Adipocyte (in vitro differentiated cells): ENCODE data around the gene KCNH6.

Source experiments
- DNase-seq: peaks from one replicate; pipeline ENCODE4 v3.0.0-alpha.2; 2015; ENCODE audit warnings: low read depth
- H3K27me3 ChIP-seq: replicated peaks from 2 replicates; pipeline ENCODE4 v1.7.0; 2013; ENCODE audit warnings: mild to moderate bottlenecking, low read length, moderate library complexity; ENCODE audit not compliant: control insufficient read depth, insufficient read depth
- H3K36me3 ChIP-seq: 2 replicates; pipeline ENCODE4 v1.7.0; 2013; ENCODE audit warnings: low read length, mild to moderate bottlenecking, moderate library complexity; ENCODE audit not compliant: control insufficient read depth, insufficient read depth, severe bottlenecking
- H3K4me1 ChIP-seq: 2 replicates; pipeline ENCODE4 v1.7.0; 2013; ENCODE audit warnings: mild to moderate bottlenecking, low read length, moderate library complexity; ENCODE audit not compliant: control insufficient read depth, insufficient read depth
- H3K4me3 ChIP-seq: 2 replicates; pipeline ENCODE4 v1.7.0; 2013; ENCODE audit warnings: mild to moderate bottlenecking, low read length, moderate library complexity
- H3K9ac ChIP-seq: 2 replicates; pipeline ENCODE4 v1.7.0; 2013; ENCODE audit warnings: mild to moderate bottlenecking, low read length, moderate library complexity
- H3K9me3 ChIP-seq: 2 replicates; pipeline ENCODE4 v1.7.0; 2013; ENCODE audit warnings: mild to moderate bottlenecking, low read length, moderate library complexity; ENCODE audit not compliant: control insufficient read depth

Gene KCNH6

GRCh38 chr17:63552211-63552610 is 29.1 kb downstream of the KCNH6 start:
- no peaks in the 10 kb centered on the region for H3K27me3 ChIP-seq
- H3K9me3 ChIP-seq, result peaks cover 1% of the 10 kb centered on the region
- peak overlapping the region; percentile 98 for H3K4me3 ChIP-seq
- H3K4me1 ChIP-seq, result peaks cover 33% of the 10 kb centered on the region
- H3K36me3 ChIP-seq, result no peaks in the 10 kb centered on the region
- peak; percentile 26 for DNase-seq
- H3K9ac ChIP-seq, result peak overlapping the region; percentile 98

- peaks cover 24% of the 10 kb centered on the region for H3K4me1 ChIP-seq
- peaks cover 3% of the 10 kb centered on the region for H3K9me3 ChIP-seq
- H3K36me3 ChIP-seq, result no peaks in the 10 kb centered on the region
- no peaks in the 10 kb centered on the region for H3K27me3 ChIP-seq
- DNase-seq, result no peak
- no peak overlapping the region for H3K9ac ChIP-seq
- no peak overlapping the region for H3K4me3 ChIP-seq
Measured at GRCh38 chr17:63555500-63556156, 32.5 kb downstream of the KCNH6 start.

GRCh38 chr17:63557416-63557815 is 34.3 kb downstream of the KCNH6 start:
- Histone ChIP-seq H3K27me3 (no peaks in the 10 kb centered on the region), H3K4me1 (peaks cover 18% of the 10 kb centered on the region), H3K9ac (no peak overlapping the region), H3K36me3 (no peaks in the 10 kb centered on the region), H3K4me3 (no peak overlapping the region), H3K9me3 (peaks cover 3% of the 10 kb centered on the region)
- no peak for DNase-seq

- no peak overlapping the region for H3K9ac ChIP-seq
- peaks cover 9% of the 10 kb centered on the region for H3K4me1 ChIP-seq
- no peaks in the 10 kb centered on the region for H3K36me3 ChIP-seq
- H3K27me3 ChIP-seq, result no peaks in the 10 kb centered on the region
- no peak overlapping the region for H3K4me3 ChIP-seq
- peaks cover 3% of the 10 kb centered on the region for H3K9me3 ChIP-seq
- DNase-seq, result no peak
Measured at GRCh38 chr17:63558441-63558840, 35.3 kb downstream of the KCNH6 start.

- H3K4me3 ChIP-seq, result no peak overlapping the region
- H3K36me3 ChIP-seq, result no peaks in the 10 kb centered on the region
- no peaks in the 10 kb centered on the region for H3K27me3 ChIP-seq
- peaks cover 3% of the 10 kb centered on the region for H3K9me3 ChIP-seq
- no peak for DNase-seq
- H3K4me1 ChIP-seq, result no peaks in the 10 kb centered on the region
- H3K9ac ChIP-seq, result no peak overlapping the region
Measured at GRCh38 chr17:63561819-63562218, 38.7 kb downstream of the KCNH6 start.

GRCh38 chr17:63563339-63563738 is 40.2 kb downstream of the KCNH6 start:
- H3K27me3 ChIP-seq, result no peaks in the 10 kb centered on the region
- H3K36me3 ChIP-seq, result no peaks in the 10 kb centered on the region
- H3K9me3 ChIP-seq, result no peaks in the 10 kb centered on the region
- DNase-seq, result peak; percentile 5
- no peak overlapping the region for H3K9ac ChIP-seq
- no peak overlapping the region for H3K4me3 ChIP-seq
- H3K4me1 ChIP-seq, result no peaks in the 10 kb centered on the region

- Histone ChIP-seq H3K4me1 (no peaks in the 10 kb centered on the region), H3K4me3 (no peak overlapping the region), H3K36me3 (no peaks in the 10 kb centered on the region), H3K9ac (no peak overlapping the region), H3K9me3 (no peaks in the 10 kb centered on the region), H3K27me3 (no peaks in the 10 kb centered on the region)
- DNase-seq, result no peak
Measured at GRCh38 chr17:63564562-63564961, 41.4 kb downstream of the KCNH6 start.

GRCh38 chr17:63567229-63567628 is 44.1 kb downstream of the KCNH6 start:
- H3K4me1 ChIP-seq, result peaks cover 8% of the 10 kb centered on the region
- DNase-seq, result no peak
- H3K36me3 ChIP-seq, result no peaks in the 10 kb centered on the region
- H3K4me3 ChIP-seq, result no peak overlapping the region
- H3K27me3 ChIP-seq, result no peaks in the 10 kb centered on the region
- no peak overlapping the region for H3K9ac ChIP-seq
- H3K9me3 ChIP-seq, result no peaks in the 10 kb centered on the region

- Histone ChIP-seq H3K4me3 (no peak overlapping the region), H3K9me3 (no peaks in the 10 kb centered on the region), H3K36me3 (no peaks in the 10 kb centered on the region), H3K27me3 (no peaks in the 10 kb centered on the region), H3K4me1 (peaks cover 8% of the 10 kb centered on the region), H3K9ac (no peak overlapping the region)
- no peak for DNase-seq
Measured at GRCh38 chr17:63568563-63568962, 45.4 kb downstream of the KCNH6 start.

GRCh38 chr17:63571632-63572310 is 48.6 kb downstream of the KCNH6 start:
- Histone ChIP-seq H3K9ac (no peak overlapping the region), H3K4me3 (no peak overlapping the region), H3K27me3 (no peaks in the 10 kb centered on the region), H3K4me1 (peaks cover 8% of the 10 kb centered on the region), H3K9me3 (no peaks in the 10 kb centered on the region), H3K36me3 (no peaks in the 10 kb centered on the region)
- DNase-seq, result peak; percentile 62

GRCh38 chr17:63573634-63574033 is 50.5 kb downstream of the KCNH6 start:
- Histone ChIP-seq H3K9ac (no peak overlapping the region), H3K9me3 (no peaks in the 10 kb centered on the region), H3K4me1 (peaks cover 8% of the 10 kb centered on the region), H3K27me3 (no peaks in the 10 kb centered on the region), H3K4me3 (no peak overlapping the region), H3K36me3 (no peaks in the 10 kb centered on the region)
- peak; percentile 30 for DNase-seq
